Measurements from ENCODE around the gene ERICH3.
"Not testable (repeated sequence)": the region's sequence is repeated elsewhere in the genome, so short reads cannot be mapped to it uniquely, and the experiment has no call there.

Gene ERICH3

GRCh38 chr1:74689621-74690363 is 16.2 kb upstream of the ERICH3 start:
- DNase-seq (no peak), ATAC-seq (replicated peaks) (peak in 1 of 2 donors; percentile 54)
- H3K27me3 Mint-ChIP-seq, result no peaks in the 10 kb centered on the region
- peaks cover 0 to 1% of the 10 kb centered on the region in 2 donors for H3K9me3 Mint-ChIP-seq
- H3K36me3 Mint-ChIP-seq, result no peaks in the 10 kb centered on the region
- H3K4me1 Mint-ChIP-seq, result no peaks in the 10 kb centered on the region
- no peak overlapping the region for H3K27ac Mint-ChIP-seq
- no peak overlapping the region for H3K4me3 Mint-ChIP-seq

- H3K4me1 Mint-ChIP-seq, result no peaks in the 10 kb centered on the region
- H3K27ac Mint-ChIP-seq, result no peak overlapping the region
- no peaks in the 10 kb centered on the region for H3K36me3 Mint-ChIP-seq
- H3K27me3 Mint-ChIP-seq, result no peaks in the 10 kb centered on the region
- no peak overlapping the region for H3K4me3 Mint-ChIP-seq
- DNase-seq (no peak), ATAC-seq (replicated peaks) (no peak)
- H3K9me3 Mint-ChIP-seq, result no peaks in the 10 kb centered on the region
These were observed 13.3 kb upstream of the ERICH3 start for GRCh38 chr1:74686928-74687327.

- ATAC-seq (replicated peaks), result no peak
- no peaks in the 10 kb centered on the region for H3K27me3 Mint-ChIP-seq
- H3K27ac Mint-ChIP-seq, result no peak overlapping the region
- H3K9me3 Mint-ChIP-seq, result no peaks in the 10 kb centered on the region
- H3K4me1 Mint-ChIP-seq, result peaks cover 2 to 8% of the 10 kb centered on the region in 2 donors
- no peaks in the 10 kb centered on the region for H3K36me3 Mint-ChIP-seq
- DNase-seq, result no peak
- no peak overlapping the region for H3K4me3 Mint-ChIP-seq
These were observed 10.7 kb upstream of the ERICH3 start for GRCh38 chr1:74684301-74684700.

- no peak overlapping the region for H3K4me3 Mint-ChIP-seq
- peaks cover 0 to 5% of the 10 kb centered on the region in 2 donors for H3K27me3 Mint-ChIP-seq
- DNase-seq (no peak), ATAC-seq (replicated peaks) (no peak)
- no peak overlapping the region for H3K27ac Mint-ChIP-seq
- H3K36me3 Mint-ChIP-seq, result no peaks in the 10 kb centered on the region
- peaks cover 2 to 8% of the 10 kb centered on the region in 2 donors for H3K4me1 Mint-ChIP-seq
- H3K9me3 Mint-ChIP-seq, result no peaks in the 10 kb centered on the region
These were observed 10.1 kb upstream of the ERICH3 start for GRCh38 chr1:74683656-74684055.

- H3K27ac Mint-ChIP-seq, result no peak overlapping the region
- no peaks in the 10 kb centered on the region for H3K36me3 Mint-ChIP-seq
- ATAC-seq (replicated peaks) (no peak), DNase-seq (no peak)
- H3K27me3 Mint-ChIP-seq, result peaks cover 0 to 15% of the 10 kb centered on the region in 2 donors
- peaks cover 2 to 8% of the 10 kb centered on the region in 2 donors for H3K4me1 Mint-ChIP-seq
- no peaks in the 10 kb centered on the region for H3K9me3 Mint-ChIP-seq
- no peak overlapping the region for H3K4me3 Mint-ChIP-seq
These were observed 8.3 kb upstream of the ERICH3 start for GRCh38 chr1:74681851-74682250.

- ATAC-seq (replicated peaks), result peak; percentile 74 to 79
- no peak for DNase-seq
- Mint-ChIP-seq H3K27ac (no peak overlapping the region), H3K36me3 (no peaks in the 10 kb centered on the region), H3K9me3 (no peaks in the 10 kb centered on the region), H3K4me1 (peaks cover 2 to 8% of the 10 kb centered on the region in 2 donors), H3K27me3 (peaks cover 0 to 16% of the 10 kb centered on the region in 2 donors), H3K4me3 (no peak overlapping the region)
These were observed 7.9 kb upstream of the ERICH3 start for GRCh38 chr1:74681449-74681848.

- no peak overlapping the region for H3K4me3 Mint-ChIP-seq
- H3K9me3 Mint-ChIP-seq, result no peaks in the 10 kb centered on the region
- H3K4me1 Mint-ChIP-seq, result peaks cover 2 to 8% of the 10 kb centered on the region in 2 donors
- ATAC-seq (replicated peaks) (peak in 1 of 2 donors; percentile 16), DNase-seq (no peak)
- H3K27ac Mint-ChIP-seq, result no peak overlapping the region
- no peaks in the 10 kb centered on the region for H3K36me3 Mint-ChIP-seq
- H3K27me3 Mint-ChIP-seq, result peaks cover 0 to 16% of the 10 kb centered on the region in 2 donors
These were observed 7.4 kb upstream of the ERICH3 start for GRCh38 chr1:74681001-74681400.

- ATAC-seq (replicated peaks), result no peak
- Mint-ChIP-seq H3K27ac (no peak overlapping the region), H3K4me3 (no peak overlapping the region), H3K4me1 (peaks cover 2 to 10% of the 10 kb centered on the region in 2 donors), H3K36me3 (no peaks in the 10 kb centered on the region), H3K27me3 (peaks cover 2 to 24% of the 10 kb centered on the region in 2 donors), H3K9me3 (no peaks in the 10 kb centered on the region)
- DNase-seq, result no peak
These were observed 6.2 kb upstream of the ERICH3 start for GRCh38 chr1:74679811-74680210.

- Mint-ChIP-seq H3K4me1 (peaks cover 12 to 29% of the 10 kb centered on the region in 2 donors), H3K4me3 (no peak overlapping the region), H3K27ac (no peak overlapping the region), H3K27me3 (peaks cover 18 to 43% of the 10 kb centered on the region in 2 donors), H3K9me3 (no peaks in the 10 kb centered on the region), H3K36me3 (no peaks in the 10 kb centered on the region)
- no peak for ATAC-seq (replicated peaks)
- no peak for DNase-seq
These were observed 4.3 kb upstream of the ERICH3 start for GRCh38 chr1:74677926-74678325.

GRCh38 chr1:74674278-74675048 is 871 bp upstream of the ERICH3 start:
- peak overlapping the region; percentile 55 to 77 for H3K4me3 Mint-ChIP-seq
- peaks cover 5 to 6% of the 10 kb centered on the region in 2 donors for H3K9me3 Mint-ChIP-seq
- H3K36me3 Mint-ChIP-seq, result peaks cover 2 to 4% of the 10 kb centered on the region in 2 donors
- H3K27me3 Mint-ChIP-seq, result peaks cover 26 to 47% of the 10 kb centered on the region in 2 donors
- peak; percentile 59 to 70 for ATAC-seq (replicated peaks)
- H3K4me1 Mint-ChIP-seq, result peaks cover 12 to 23% of the 10 kb centered on the region in 2 donors
- no peak for DNase-seq
- H3K27ac Mint-ChIP-seq, result no peak overlapping the region

GRCh38 chr1:74670866-74671265 is 2.7 kb downstream of the ERICH3 start:
- H3K4me1 Mint-ChIP-seq, result peaks cover 12 to 23% of the 10 kb centered on the region in 2 donors
- H3K27ac Mint-ChIP-seq; H3K4me3 Mint-ChIP-seq; H3K9me3 Mint-ChIP-seq; DNase-seq; ATAC-seq (replicated peaks); H3K36me3 Mint-ChIP-seq: not testable (repeated sequence)
- H3K27me3 Mint-ChIP-seq, result peaks cover 30 to 34% of the 10 kb centered on the region in 2 donors

- Mint-ChIP-seq H3K4me3 (no peak overlapping the region), H3K4me1 (peaks cover 20 to 22% of the 10 kb centered on the region in 2 donors), H3K36me3 (peaks cover 0 to 6% of the 10 kb centered on the region in 2 donors), H3K9me3 (peaks cover 10% of the 10 kb centered on the region in 2 donors), H3K27me3 (no peaks in the 10 kb centered on the region), H3K27ac (no peak overlapping the region)
- ATAC-seq (replicated peaks) (no peak), DNase-seq (no peak)
These were observed 18.9 kb downstream of the ERICH3 start for GRCh38 chr1:74654708-74655107.

GRCh38 chr1:74652711-74653139 is 20.9 kb downstream of the ERICH3 start:
- peak; percentile 76 for DNase-seq
- ATAC-seq (replicated peaks), result peak; percentile 99
- Mint-ChIP-seq H3K27me3 (no peaks in the 10 kb centered on the region), H3K9me3 (no peaks in the 10 kb centered on the region), H3K4me1 (peaks cover 16 to 22% of the 10 kb centered on the region in 2 donors), H3K4me3 (peak overlapping the region; percentile 12 to 34), H3K27ac (peak overlapping the region; percentile 81), H3K36me3 (no peaks in the 10 kb centered on the region)

- Mint-ChIP-seq H3K27me3 (no peaks in the 10 kb centered on the region), H3K4me3 (no peak overlapping the region), H3K36me3 (no peaks in the 10 kb centered on the region), H3K27ac (no peak overlapping the region), H3K4me1 (peaks cover 16 to 22% of the 10 kb centered on the region in 2 donors), H3K9me3 (no peaks in the 10 kb centered on the region)
- ATAC-seq (replicated peaks) (no peak), DNase-seq (no peak)
These were observed 23.0 kb downstream of the ERICH3 start for GRCh38 chr1:74650561-74650960.
